Measurements from ENCODE around the gene FTL.

GRCh38 chr19:48953990-48954594 is 11.0 kb upstream of the FTL start:
- no peak for TF ChIP-seq EZH2phosphoT487 (IDR thresholded peaks at IDR 0.05; ENCODE audit: low read depth)
- no peak for TF ChIP-seq CTCF (IDR thresholded peaks at IDR 0.05; ENCODE audit: low read depth, low read length)
